Measurements from ENCODE around the gene ARHGAP10.

GRCh38 chr4:148067301-148067916 is 335.5 kb downstream of the ARHGAP10 start:
- TF ChIP-seq, protein P1, sequence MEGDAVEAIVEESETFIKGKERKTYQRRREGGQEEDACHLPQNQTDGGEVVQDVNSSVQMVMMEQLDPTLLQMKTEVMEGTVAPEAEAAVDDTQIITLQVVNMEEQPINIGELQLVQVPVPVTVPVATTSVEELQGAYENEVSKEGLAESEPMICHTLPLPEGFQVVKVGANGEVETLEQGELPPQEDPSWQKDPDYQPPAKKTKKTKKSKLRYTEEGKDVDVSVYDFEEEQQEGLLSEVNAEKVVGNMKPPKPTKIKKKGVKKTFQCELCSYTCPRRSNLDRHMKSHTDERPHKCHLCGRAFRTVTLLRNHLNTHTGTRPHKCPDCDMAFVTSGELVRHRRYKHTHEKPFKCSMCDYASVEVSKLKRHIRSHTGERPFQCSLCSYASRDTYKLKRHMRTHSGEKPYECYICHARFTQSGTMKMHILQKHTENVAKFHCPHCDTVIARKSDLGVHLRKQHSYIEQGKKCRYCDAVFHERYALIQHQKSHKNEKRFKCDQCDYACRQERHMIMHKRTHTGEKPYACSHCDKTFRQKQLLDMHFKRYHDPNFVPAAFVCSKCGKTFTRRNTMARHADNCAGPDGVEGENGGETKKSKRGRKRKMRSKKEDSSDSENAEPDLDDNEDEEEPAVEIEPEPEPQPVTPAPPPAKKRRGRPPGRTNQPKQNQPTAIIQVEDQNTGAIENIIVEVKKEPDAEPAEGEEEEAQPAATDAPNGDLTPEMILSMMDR (IDR thresholded peaks at IDR 0.05; ENCODE audit: insufficient read depth, low read depth, low read length), result no peak
- no peak for TF ChIP-seq EZH2 (IDR thresholded peaks at IDR 0.05; ENCODE audit: insufficient read depth, low read length)

Data from astrocyte (in vitro differentiated cells and primary cell).